MCF 10A (cell line): ENCODE measurements around the gene RANBP9. TPM values are rescaled to one million over a fixed set of nuclear protein-coding genes. Genes with fewer than 3 reads are reported as not detected.

Experiments
- BruUV-seq: library from RNA; stranded (reverse); fragments of 400-500 nt; replicated peaks from 2 replicates; lab custom pipeline; 2021; lab: Mats Ljungman, UMichigan
- CTCF ChIA-PET: fragments of 300-600 bp; sonication (Branson Sonifier 250); formaldehyde crosslinking; extraction: SDS; loops from one replicate; lab custom pipeline; 2021; ENCODE audit warnings: antibody characterized with exemption, inconsistent platforms; lab: Yijun Ruan, JAX
- POLR2A ChIA-PET: fragments of 300-600, 350-650 bp; sonication (Branson Sonifier 250); formaldehyde crosslinking; extraction: SDS; loops from one replicate; lab custom pipeline; 2020; ENCODE audit warnings: antibody characterized with exemption, inconsistent platforms; lab: Yijun Ruan, JAX
- DNase-seq: peaks from one replicate; pipeline ENCODE4 v3.0.0-alpha.2; 2018; ENCODE audit not compliant: unreplicated experiment
- H3K27ac Mint-ChIP-seq: one replicate; pipeline ENCODE4 v1.8.0; 2022; ENCODE audit warnings: mild to moderate bottlenecking, low read depth, mixed read lengths; ENCODE audit not compliant: unreplicated experiment
- H3K27me3 Mint-ChIP-seq: one replicate; pipeline ENCODE4 v1.8.0; 2022; ENCODE audit warnings: mixed read lengths; ENCODE audit not compliant: insufficient read depth, unreplicated experiment
- H3K36me3 Mint-ChIP-seq: one replicate; pipeline ENCODE4 v1.8.0; 2022; ENCODE audit warnings: mild to moderate bottlenecking, moderate library complexity, mixed read lengths; ENCODE audit not compliant: insufficient read depth, unreplicated experiment
- H3K4me1 Mint-ChIP-seq: one replicate; pipeline ENCODE4 v1.8.0; 2022; ENCODE audit warnings: mixed read lengths; ENCODE audit not compliant: insufficient read depth, unreplicated experiment
- H3K4me3 Mint-ChIP-seq: one replicate; pipeline ENCODE4 v1.8.0; 2022; ENCODE audit warnings: mild to moderate bottlenecking, moderate library complexity, mixed read lengths; ENCODE audit not compliant: unreplicated experiment
- H3K9me3 Mint-ChIP-seq: one replicate; pipeline ENCODE4 v1.8.0; 2022; ENCODE audit warnings: mixed read lengths; ENCODE audit not compliant: unreplicated experiment
- CTCF ChIP-seq: fragments of 200-600 bp; IDR thresholded peaks from one replicate; pipeline ENCODE4 v1.8.0; 2022; ENCODE audit warnings: antibody characterized with exemption, mild to moderate bottlenecking; ENCODE audit not compliant: unreplicated experiment
- intact Hi-C: fragments of 100-400 bp; cut with micrococcal nuclease; formaldehyde crosslinking; loops from 2 replicates; pipeline ENCODE4 v1.14.1; 2022
- total RNA-seq: library from RNA; stranded (reverse); gene quantifications from 2 replicates; pipeline ENCODE4 v1.2.3, GENCODE V29; 2022

The RANBP9 gene
- total RNA-seq, 1 experiment from 2014 or later: 48.0 TPM

GRCh38 chr6:13664703-13665352, 46.8 kb downstream of the RANBP9 start:
- Mint-ChIP-seq H3K4me3 (no peak overlapping the region), H3K36me3 (peaks cover 6% of the 10 kb centered on the region), H3K9me3 (no peaks in the 10 kb centered on the region), H3K27ac (no peak overlapping the region), H3K27me3 (no peaks in the 10 kb centered on the region), H3K4me1 (peaks cover 60% of the 10 kb centered on the region)
- no peak for DNase-seq
- ChIA-PET CTCF (interaction anchor here (1.1 kb wide), 2 partner anchors 9 to 334 kb away, joined by 3 to 4 read pairs; no protein-coding TSS in a partner anchor), POLR2A (interaction anchor here (1.1 to 1.3 kb wide), 3 partner anchors 9 to 46 kb away, joined by 3 to 5 read pairs (median 3); partner anchors contain the start of gene RANBP9)
- intact Hi-C loops: no loop called here
- no peak for TF ChIP-seq CTCF
- no TSS peak for BruUV-seq

- intact Hi-C loops: no loop called here
- no peak overlapping the region for H3K27ac Mint-ChIP-seq
- no peaks in the 10 kb centered on the region for H3K27me3 Mint-ChIP-seq
- peaks cover 6% of the 10 kb centered on the region for H3K36me3 Mint-ChIP-seq
- ChIA-PET POLR2A (interaction anchor here (1.3 kb wide), 2 partner anchors 45 to 47 kb away, joined by 3 to 5 read pairs; partner anchors contain the start of gene RANBP9), CTCF (interaction anchor here (1.1 kb wide), 2 partner anchors 9 to 333 kb away, joined by 3 to 4 read pairs; no protein-coding TSS in a partner anchor)
- peaks cover 60% of the 10 kb centered on the region for H3K4me1 Mint-ChIP-seq
- TF ChIP-seq CTCF: no peak
- no peaks in the 10 kb centered on the region for H3K9me3 Mint-ChIP-seq
- no peak for DNase-seq
- BruUV-seq: no TSS peak
- H3K4me3 Mint-ChIP-seq: no peak overlapping the region
Observed at GRCh38 chr6:13663986-13664385, 47.6 kb downstream of the RANBP9 start.

- CTCF ChIA-PET: interaction anchor here (0.6 kb wide), 1 partner anchor 23 kb away, joined by 3 read pairs; no protein-coding TSS in a partner anchor
- no peak for DNase-seq
- Mint-ChIP-seq H3K36me3 (peaks cover 6% of the 10 kb centered on the region), H3K4me1 (peaks cover 51% of the 10 kb centered on the region), H3K27ac (no peak overlapping the region), H3K4me3 (no peak overlapping the region), H3K9me3 (no peaks in the 10 kb centered on the region), H3K27me3 (no peaks in the 10 kb centered on the region)
- BruUV-seq: no TSS peak
- POLR2A ChIA-PET: interaction anchor here (0.7 to 0.9 kb wide), 3 partner anchors 11 to 25 kb away, joined by 3 read pairs; no protein-coding TSS in a partner anchor
- intact Hi-C loops: no loop called here
- no peak for TF ChIP-seq CTCF
Observed at GRCh38 chr6:13662651-13663334, 48.8 kb downstream of the RANBP9 start.

- ChIA-PET CTCF (no interaction called here), POLR2A (interaction anchor here (1.4 kb wide), 1 partner anchor 34 kb away, joined by 4 read pairs; no protein-coding TSS in a partner anchor)
- H3K4me3 Mint-ChIP-seq: no peak overlapping the region
- no peaks in the 10 kb centered on the region for H3K27me3 Mint-ChIP-seq
- no TSS peak for BruUV-seq
- H3K27ac Mint-ChIP-seq: no peak overlapping the region
- H3K9me3 Mint-ChIP-seq: no peaks in the 10 kb centered on the region
- no peak for DNase-seq
- peaks cover 6% of the 10 kb centered on the region for H3K36me3 Mint-ChIP-seq
- intact Hi-C loops: no loop called here
- peaks cover 40% of the 10 kb centered on the region for H3K4me1 Mint-ChIP-seq
- TF ChIP-seq CTCF: no peak
Observed at GRCh38 chr6:13661647-13662046, 50.0 kb downstream of the RANBP9 start.
